ENCODE results near the gene GRHL3. TPM values are rescaled to one million over a fixed set of nuclear protein-coding genes. Genes with fewer than 3 reads are reported as not detected.

Gene GRHL3
- total RNA-seq, 1 donor from 2014 or later: 20.5 TPM

DNA sequence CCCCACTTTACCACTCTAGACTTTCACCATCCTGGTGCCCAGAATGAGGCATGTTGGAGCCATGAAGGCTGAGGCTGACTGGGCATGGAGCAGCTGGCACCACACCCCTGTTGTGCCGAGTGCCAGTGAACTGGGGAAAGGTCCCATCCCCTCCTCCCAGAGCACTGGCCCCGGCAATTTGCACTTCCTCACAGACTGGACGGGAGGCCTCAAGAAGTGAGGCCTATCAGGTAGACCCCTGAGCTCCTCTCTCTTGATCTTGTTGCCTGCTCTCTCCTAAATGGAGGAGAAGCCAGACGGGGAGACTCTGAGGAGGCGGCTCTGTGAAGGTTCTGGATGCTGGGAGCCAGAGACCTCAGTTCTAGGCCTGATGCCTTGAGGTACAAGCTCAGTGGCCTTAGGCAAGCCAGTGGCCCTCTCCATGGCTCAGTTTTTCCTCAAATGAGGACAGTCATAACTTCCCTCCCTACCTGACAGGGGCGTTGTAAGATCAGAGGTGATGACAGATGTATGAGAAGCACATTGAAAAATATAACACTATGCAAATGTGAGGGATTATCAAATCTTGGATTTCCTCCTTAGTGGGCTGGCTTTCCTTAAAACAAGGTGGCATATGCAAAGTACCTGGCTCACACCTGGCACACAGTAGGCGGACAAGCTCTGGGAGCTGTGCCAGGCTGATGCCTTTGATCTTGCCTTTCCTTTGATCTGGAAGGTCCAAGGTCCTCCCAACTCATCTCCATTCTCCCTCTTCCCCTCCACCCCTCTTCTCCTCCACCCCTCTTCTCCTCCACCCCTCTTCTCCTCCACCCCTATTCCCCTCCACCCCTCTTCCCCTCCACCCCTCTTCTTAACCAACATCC lies 6.7 kb downstream of the GRHL3 start:
- Histone ChIP-seq H3K27me3 (ENCODE audit: control insufficient read depth, insufficient read depth, low read length) (no peaks in the 10 kb centered on the region), H3K4me3 (ENCODE audit: low read depth, low read length) (no peak overlapping the region), H3K36me3 (ENCODE audit: control insufficient read depth, insufficient read depth, low read length) (peaks cover 6% of the 10 kb centered on the region)
- DNase-seq (ENCODE audit: low read depth) (peak; percentile 51), FAIRE-seq (no peak)
- no peak for TF ChIP-seq CTCF (IDR thresholded peaks at IDR 0.05; ENCODE audit: insufficient read depth, low read length, severe bottlenecking)

- Histone ChIP-seq H3K4me3 (ENCODE audit: low read depth, low read length) (no peak overlapping the region), H3K27me3 (ENCODE audit: control insufficient read depth, insufficient read depth, low read length) (no peaks in the 10 kb centered on the region), H3K36me3 (ENCODE audit: control insufficient read depth, insufficient read depth, low read length) (peaks cover 17% of the 10 kb centered on the region)
- FAIRE-seq (no peak), DNase-seq (ENCODE audit: low read depth) (no peak)
- no peak for TF ChIP-seq CTCF (IDR thresholded peaks at IDR 0.05; ENCODE audit: insufficient read depth, low read length, severe bottlenecking)
Measured at GRCh38 chr1:24327486-24327885, 8.3 kb downstream of the GRHL3 start.

DNA sequence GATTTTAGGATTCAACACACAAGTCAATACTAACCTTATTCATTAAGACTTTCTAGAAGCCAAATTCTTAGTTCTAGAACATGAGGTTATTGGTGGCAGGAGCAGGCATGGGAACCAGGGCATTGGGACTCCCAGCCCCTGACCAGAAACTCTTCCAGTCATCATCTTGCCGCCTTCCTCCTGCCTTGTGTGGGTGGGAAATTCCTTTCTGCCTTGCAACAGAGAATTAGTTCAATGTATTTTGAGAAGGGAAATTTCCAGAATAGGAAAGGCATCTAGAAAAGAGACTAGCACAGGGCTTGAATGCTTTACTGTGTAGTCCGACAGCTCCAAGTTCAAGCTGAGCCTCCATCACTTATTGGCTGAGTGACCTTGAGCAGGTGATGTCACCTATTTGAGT lies 8.7 kb downstream of the GRHL3 start:
- DNase-seq (ENCODE audit: low read depth) (peak; percentile 35), FAIRE-seq (no peak)
- Histone ChIP-seq H3K4me3 (ENCODE audit: low read depth, low read length) (no peak overlapping the region), H3K27me3 (ENCODE audit: control insufficient read depth, insufficient read depth, low read length) (no peaks in the 10 kb centered on the region), H3K36me3 (ENCODE audit: control insufficient read depth, insufficient read depth, low read length) (peaks cover 20% of the 10 kb centered on the region)
- no peak for TF ChIP-seq CTCF (IDR thresholded peaks at IDR 0.05; ENCODE audit: insufficient read depth, low read length, severe bottlenecking)

GRCh38 chr1:24329331-24329730 lies 10.2 kb downstream of the GRHL3 start:
- no peak for TF ChIP-seq CTCF (IDR thresholded peaks at IDR 0.05; ENCODE audit: insufficient read depth, low read length, severe bottlenecking)
- Histone ChIP-seq H3K36me3 (ENCODE audit: control insufficient read depth, insufficient read depth, low read length) (peaks cover 22% of the 10 kb centered on the region), H3K4me3 (ENCODE audit: low read depth, low read length) (no peak overlapping the region), H3K27me3 (ENCODE audit: control insufficient read depth, insufficient read depth, low read length) (no peaks in the 10 kb centered on the region)
- DNase-seq (ENCODE audit: low read depth) (no peak), FAIRE-seq (peak; percentile 7)

DNA sequence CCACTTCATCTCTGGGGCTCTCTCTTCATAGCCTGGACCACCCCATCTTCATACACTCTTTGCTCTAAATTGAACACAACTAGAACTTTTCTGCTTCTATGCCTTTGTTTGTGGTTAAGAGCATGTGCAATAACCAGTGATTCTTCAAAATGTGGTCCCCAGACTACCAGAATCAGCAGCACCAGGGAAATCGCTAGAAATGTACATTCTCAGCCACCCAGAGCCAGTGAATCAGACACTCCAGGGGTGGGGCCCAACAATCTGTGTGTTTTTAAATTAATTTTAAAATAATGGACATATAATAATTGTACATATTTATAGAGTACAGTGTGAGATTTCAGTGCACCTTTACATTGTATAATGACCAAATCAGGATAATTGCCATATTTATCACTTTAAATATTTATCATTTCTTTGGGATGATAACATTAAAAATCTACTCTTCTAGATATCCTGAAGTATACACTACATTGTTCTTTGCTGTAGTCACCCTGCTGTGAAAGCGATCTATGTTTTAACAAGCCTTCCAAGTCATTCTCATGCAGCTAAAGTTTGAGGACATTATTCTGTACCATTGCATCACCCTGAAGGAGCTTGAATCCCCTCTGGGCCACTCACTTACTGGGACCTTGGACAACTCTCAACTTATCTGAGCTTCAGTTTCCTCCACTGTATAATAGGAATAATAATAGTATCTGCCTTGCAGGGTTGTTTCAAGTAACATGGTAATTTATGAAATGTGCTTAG lies 10.8 kb downstream of the GRHL3 start:
- no peak for FAIRE-seq
- Histone ChIP-seq H3K27me3 (ENCODE audit: control insufficient read depth, insufficient read depth, low read length) (no peaks in the 10 kb centered on the region), H3K4me3 (ENCODE audit: low read depth, low read length) (no peak overlapping the region), H3K36me3 (ENCODE audit: control insufficient read depth, insufficient read depth, low read length) (peaks cover 20% of the 10 kb centered on the region)
- DNase-seq (ENCODE audit: low read depth): peak; percentile 81
- no peak for TF ChIP-seq CTCF (IDR thresholded peaks at IDR 0.05; ENCODE audit: insufficient read depth, low read length, severe bottlenecking)
